ENCODE results near the gene UXT. TPM values are rescaled to one million over a fixed set of nuclear protein-coding genes. Genes with fewer than 3 reads are reported as not detected.
A peak's percentile ranks its signal among the peaks of the same experiment; 100 is the strongest.
"Not testable (repeated sequence)": the region's sequence is repeated elsewhere in the genome, so short reads cannot be mapped to it uniquely, and the experiment has no call there.

The UXT gene
- polyA plus RNA-seq, result 302 TPM

DNA sequence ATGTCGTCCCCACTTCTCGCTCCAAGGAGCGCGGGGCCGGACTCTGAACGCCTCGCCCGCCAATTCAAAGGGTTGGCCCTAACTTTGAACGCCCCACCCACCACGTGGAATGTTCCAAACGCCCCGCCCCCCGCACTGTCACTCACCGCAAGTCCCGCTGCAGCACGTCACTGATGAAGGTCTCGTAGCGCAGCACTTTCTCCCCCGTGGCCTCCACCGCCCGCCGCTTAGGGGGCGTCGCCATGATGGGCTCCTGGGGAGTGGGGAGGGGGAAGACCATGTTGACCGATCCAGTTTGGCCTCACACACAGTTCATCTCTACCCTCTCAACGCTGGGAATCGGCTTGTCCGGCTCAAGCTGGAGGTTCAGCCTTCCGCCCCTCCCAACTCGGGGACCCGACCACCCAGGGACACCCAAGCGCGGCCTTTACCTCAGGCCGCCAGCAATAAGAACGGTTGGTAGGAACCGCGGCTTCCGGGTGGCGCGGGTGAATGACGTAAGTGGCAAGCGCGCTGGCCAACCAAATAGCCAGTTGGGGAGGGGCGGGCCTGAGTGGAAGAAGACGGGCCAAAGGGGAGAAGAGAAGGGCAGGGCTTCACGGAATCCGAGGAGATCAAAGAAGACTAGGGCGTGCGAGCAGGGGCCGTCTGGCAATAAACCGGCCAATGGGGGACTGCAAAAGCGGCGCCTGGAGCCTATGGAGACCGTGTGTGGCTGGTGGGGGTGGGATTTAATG lies at the start of gene UXT:
Gene UXT, minus strand, starts transcription at position 497 of the 737 bp plus-strand sequence. Its CDS starts 253 bp downstream, at position 244.
- H3K36me3 Mint-ChIP-seq, result no peaks in the 10 kb centered on the region
- H3K9me3 Mint-ChIP-seq, result no peaks in the 10 kb centered on the region
- H3K4me3 Mint-ChIP-seq, result peak within 1 kb of the TSS; percentile 92 to 97 (median 94)
- peak within 1 kb of the TSS; percentile 97 to 98 (median 98) for H3K27ac Mint-ChIP-seq
- H3K4me1 Mint-ChIP-seq, result peaks cover 3 to 9% (median 5%) of the 10 kb centered on the region in 3 donors
- no peaks in the 10 kb centered on the region for H3K27me3 Mint-ChIP-seq

DNA sequence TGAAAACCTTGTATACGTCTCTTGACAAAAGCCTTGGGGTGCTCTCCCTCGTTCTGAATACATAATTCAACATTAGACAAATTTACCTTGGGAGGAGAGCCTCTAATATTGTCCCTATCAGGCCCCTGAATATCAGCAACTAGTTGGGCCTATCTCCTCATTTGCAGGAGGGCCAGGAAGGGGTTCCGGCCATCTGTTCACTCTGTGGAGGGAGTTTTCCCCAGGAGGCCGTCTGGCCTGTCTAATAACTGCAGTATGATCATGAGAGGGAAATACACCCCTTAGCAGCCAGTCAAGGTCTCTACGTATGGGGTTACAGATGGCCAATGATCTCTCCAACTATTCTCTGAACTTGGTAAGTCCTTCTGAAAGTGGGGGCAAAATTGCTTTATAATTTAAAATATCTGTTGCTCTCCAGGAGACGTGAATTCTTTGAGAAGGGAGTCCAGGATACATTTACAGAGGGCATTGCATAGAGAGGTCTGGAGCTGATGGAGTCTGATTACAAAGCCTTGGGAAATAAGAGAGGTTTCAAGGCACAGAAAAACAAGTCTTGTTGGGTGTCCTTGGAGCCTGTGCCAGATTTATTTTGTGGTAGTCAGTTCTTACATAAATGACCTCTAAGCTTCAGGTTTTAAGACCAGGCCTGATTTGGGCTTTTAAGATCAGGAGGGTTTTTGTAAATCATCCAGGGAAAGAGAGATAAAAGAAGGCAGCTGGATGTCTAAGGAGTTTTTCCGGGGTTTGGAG lies 48.2 kb upstream of the UXT start:
- H3K36me3 Mint-ChIP-seq, result no peaks in the 10 kb centered on the region
- peaks cover 10% of the 10 kb centered on the region for H3K27me3 Mint-ChIP-seq
- H3K4me1 Mint-ChIP-seq, result no peaks in the 10 kb centered on the region
- H3K9me3 Mint-ChIP-seq, result no peaks in the 10 kb centered on the region
- H3K4me3 Mint-ChIP-seq, result no peak overlapping the region
- H3K27ac Mint-ChIP-seq, result no peak overlapping the region

- no peak overlapping the region for H3K4me3 Mint-ChIP-seq
- H3K4me1 Mint-ChIP-seq, result no peaks in the 10 kb centered on the region
- H3K27ac Mint-ChIP-seq, result no peak overlapping the region
- H3K27me3 Mint-ChIP-seq, result peaks cover 11% of the 10 kb centered on the region
- H3K9me3 Mint-ChIP-seq, result no peaks in the 10 kb centered on the region
- H3K36me3 Mint-ChIP-seq, result no peaks in the 10 kb centered on the region
Measured at GRCh38 chrX:47706575-47706974, 47.6 kb upstream of the UXT start.

- Mint-ChIP-seq H3K36me3 (no peaks in the 10 kb centered on the region), H3K27me3 (peaks cover 11% of the 10 kb centered on the region), H3K9me3 (no peaks in the 10 kb centered on the region), H3K27ac (no peak overlapping the region), H3K4me1 (no peaks in the 10 kb centered on the region), H3K4me3 (no peak overlapping the region)
Measured at GRCh38 chrX:47704736-47705135, 45.8 kb upstream of the UXT start.

GRCh38 chrX:47697181-47697580 lies 38.2 kb upstream of the UXT start:
- Mint-ChIP-seq H3K36me3 (no peaks in the 10 kb centered on the region), H3K4me1 (no peaks in the 10 kb centered on the region)

DNA sequence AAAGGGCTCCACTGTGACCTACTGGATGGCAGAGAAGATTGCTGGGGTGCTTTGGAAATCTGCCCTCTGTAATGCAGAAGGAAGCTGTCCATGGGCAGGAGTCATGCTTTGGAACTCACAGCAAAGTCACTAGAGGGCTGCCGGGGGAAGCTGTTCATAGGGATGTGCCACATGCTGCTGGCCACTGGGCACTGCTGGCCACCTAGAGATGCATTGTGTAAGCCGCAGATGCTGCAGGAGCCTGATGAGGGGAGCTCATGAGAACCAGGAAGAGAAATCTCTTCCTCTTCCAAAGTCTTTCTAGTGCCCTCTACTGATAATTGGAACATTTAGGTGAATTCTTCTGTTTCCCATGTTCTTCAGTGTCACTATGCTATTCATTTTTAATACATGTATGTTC lies 31.2 kb upstream of the UXT start:
- Mint-ChIP-seq H3K9me3 (peaks cover 0 to 2% (median 0%) of the 10 kb centered on the region in 3 donors), H3K27ac (no peak overlapping the region), H3K4me3 (no peak overlapping the region), H3K36me3 (no peaks in the 10 kb centered on the region), H3K4me1 (no peaks in the 10 kb centered on the region), H3K27me3 (peaks cover 4% of the 10 kb centered on the region)

More at GRCh38 chrX:47697181-47697580, 38.2 kb upstream of the UXT start:
- H3K4me3 Mint-ChIP-seq, result no peak overlapping the region
- H3K27me3 Mint-ChIP-seq, result peaks cover 1% of the 10 kb centered on the region
- peaks cover 0 to 5% (median 0%) of the 10 kb centered on the region in 3 donors for H3K9me3 Mint-ChIP-seq
- no peak overlapping the region for H3K27ac Mint-ChIP-seq

- peaks cover 7% of the 10 kb centered on the region for H3K27me3 Mint-ChIP-seq
- H3K27ac Mint-ChIP-seq, result no peak overlapping the region
- no peaks in the 10 kb centered on the region for H3K4me1 Mint-ChIP-seq
Measured at GRCh38 chrX:47687263-47687662, 28.3 kb upstream of the UXT start.

DNA sequence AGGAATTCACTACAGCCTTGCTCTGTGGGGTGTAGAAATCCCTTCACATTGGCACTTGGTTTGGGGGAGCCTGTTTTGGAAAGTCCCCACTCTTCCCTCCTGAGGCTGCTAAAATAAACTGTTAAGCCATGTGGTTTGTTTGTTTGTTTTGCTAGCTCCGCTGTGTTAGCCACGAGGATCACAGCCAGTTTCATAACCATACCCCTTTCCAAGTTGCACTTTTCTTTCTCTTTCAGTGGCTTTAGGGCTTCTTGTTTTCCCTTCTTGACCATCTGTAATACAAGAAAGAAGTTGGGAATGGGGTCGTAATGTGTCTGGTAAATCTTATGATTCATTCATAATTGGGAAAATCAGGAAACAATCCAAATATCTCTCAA lies 24.8 kb upstream of the UXT start:
- no peaks in the 10 kb centered on the region for H3K4me1 Mint-ChIP-seq
- no peaks in the 10 kb centered on the region for H3K9me3 Mint-ChIP-seq
- H3K4me3 Mint-ChIP-seq, result no peak overlapping the region
- H3K27me3 Mint-ChIP-seq, result peaks cover 5% of the 10 kb centered on the region
- no peaks in the 10 kb centered on the region for H3K36me3 Mint-ChIP-seq
- no peak overlapping the region for H3K27ac Mint-ChIP-seq

More at GRCh38 chrX:47687263-47687662, 28.3 kb upstream of the UXT start:
- H3K9me3 Mint-ChIP-seq, result peaks cover 0 to 2% (median 0%) of the 10 kb centered on the region in 3 donors
- H3K4me3 Mint-ChIP-seq, result no peak overlapping the region
- no peaks in the 10 kb centered on the region for H3K36me3 Mint-ChIP-seq

- H3K27me3 Mint-ChIP-seq, result peaks cover 5% of the 10 kb centered on the region
Measured at GRCh38 chrX:47683184-47683828, 24.3 kb upstream of the UXT start.

DNA sequence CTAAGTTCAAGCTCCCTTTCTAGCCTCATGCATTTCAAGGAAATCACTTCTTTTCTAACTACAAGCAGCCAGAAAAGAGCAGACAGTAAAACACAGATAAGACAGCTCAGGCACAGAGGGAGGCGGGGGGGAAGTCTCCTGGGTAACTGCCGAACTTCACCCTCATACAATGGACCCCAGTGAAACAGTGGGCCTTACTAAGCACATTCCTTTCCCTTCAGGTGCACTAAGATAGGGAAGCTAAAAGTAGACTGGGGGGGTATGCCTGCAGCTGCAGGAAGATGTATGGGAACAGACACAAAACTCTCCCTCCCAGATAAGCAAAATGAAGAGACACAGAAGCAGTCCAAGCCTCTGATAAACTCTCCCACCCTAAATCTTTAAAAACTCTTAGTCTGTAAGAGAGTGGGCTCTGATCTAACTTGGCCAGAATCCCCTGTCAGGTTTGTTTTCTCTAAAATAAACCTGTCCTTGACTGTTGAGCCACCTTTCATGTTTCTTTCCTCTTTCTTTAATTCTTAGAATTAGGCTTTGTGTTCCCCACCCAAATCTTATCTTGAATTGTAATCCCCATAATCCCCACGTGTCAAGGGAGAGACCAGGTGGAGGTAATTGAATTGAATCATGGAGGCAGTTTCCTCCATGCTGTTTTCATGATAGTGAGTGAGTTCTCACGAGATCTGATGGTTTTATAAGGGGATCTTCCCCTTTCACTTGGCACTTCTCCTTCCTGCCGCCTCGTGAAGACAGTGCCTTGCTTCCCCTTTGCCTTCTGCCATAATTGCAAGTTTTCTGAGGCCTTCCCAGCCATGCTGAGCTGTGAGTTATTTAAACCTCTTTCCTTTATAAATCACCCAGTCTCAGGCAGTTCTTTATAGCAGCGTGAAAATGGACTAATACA lies 17.2 kb upstream of the UXT start:
- H3K4me1 Mint-ChIP-seq, H3K36me3 Mint-ChIP-seq, H3K27me3 Mint-ChIP-seq, H3K9me3 Mint-ChIP-seq: not testable (repeated sequence)
- Mint-ChIP-seq H3K4me3 (peak overlapping the region in 1 of 4 donors; percentile 39), H3K27ac (peak overlapping the region in 1 of 3 donors; percentile 49)

More at GRCh38 chrX:47683184-47683828, 24.3 kb upstream of the UXT start:
- Mint-ChIP-seq H3K27ac (no peak overlapping the region), H3K4me3 (no peak overlapping the region), H3K36me3 (no peaks in the 10 kb centered on the region), H3K4me1 (no peaks in the 10 kb centered on the region), H3K9me3 (no peaks in the 10 kb centered on the region)

DNA sequence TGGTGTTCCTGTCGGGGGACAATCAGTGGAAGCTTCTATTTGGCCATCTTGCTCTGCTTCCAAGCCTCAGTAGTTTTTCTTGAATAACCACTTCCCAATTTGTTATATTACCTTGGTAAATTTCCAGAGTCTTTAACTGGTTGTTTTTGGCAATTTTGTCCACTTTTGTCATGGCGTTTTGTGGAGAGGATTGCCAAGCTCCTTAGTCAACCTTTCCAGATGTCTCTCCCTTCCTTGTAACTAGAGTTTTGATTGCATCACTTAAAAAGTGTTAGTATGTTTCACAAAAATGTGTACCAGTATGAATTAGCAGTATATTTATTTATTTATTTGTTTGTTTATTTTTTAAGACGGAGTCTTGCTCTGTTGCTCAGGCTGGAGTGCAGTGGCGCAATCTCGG lies 15.8 kb upstream of the UXT start:
- Mint-ChIP-seq H3K27ac (no peak overlapping the region), H3K4me3 (no peak overlapping the region), H3K9me3 (peaks cover 0 to 6% (median 3%) of the 10 kb centered on the region in 3 donors), H3K36me3 (no peaks in the 10 kb centered on the region), H3K4me1 (peaks cover 0 to 4% (median 0%) of the 10 kb centered on the region in 3 donors), H3K27me3 (no peaks in the 10 kb centered on the region)

DNA sequence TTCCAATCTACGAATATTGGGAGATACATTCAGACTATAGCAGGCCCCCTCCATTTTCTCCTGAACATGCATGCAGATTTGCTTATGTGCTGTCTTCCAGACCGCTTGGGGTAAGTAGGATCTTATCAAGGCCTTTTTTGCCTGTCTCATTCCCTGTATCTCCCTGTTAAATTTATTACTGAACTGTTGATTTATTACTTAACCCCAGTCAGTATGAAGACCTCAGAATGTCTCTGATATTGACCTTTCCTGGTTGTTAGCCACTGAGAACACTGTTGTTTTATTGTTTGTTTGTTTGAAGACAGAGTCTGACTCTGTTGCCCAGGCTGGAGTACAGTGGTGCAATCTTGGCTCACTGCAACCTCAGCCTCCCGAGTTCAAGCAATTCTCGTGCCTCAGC lies 6.8 kb upstream of the UXT start:
- H3K36me3 Mint-ChIP-seq, H3K27ac Mint-ChIP-seq, H3K9me3 Mint-ChIP-seq, H3K4me1 Mint-ChIP-seq, H3K4me3 Mint-ChIP-seq, H3K27me3 Mint-ChIP-seq: not testable (repeated sequence)

- Mint-ChIP-seq H3K4me3 (no peak overlapping the region), H3K36me3 (no peaks in the 10 kb centered on the region), H3K4me1 (peaks cover 0 to 1% (median 0%) of the 10 kb centered on the region in 3 donors), H3K9me3 (no peaks in the 10 kb centered on the region), H3K27ac (no peak overlapping the region), H3K27me3 (peaks cover 1% of the 10 kb centered on the region)
Measured at GRCh38 chrX:47664737-47665136, 5.8 kb upstream of the UXT start.

- H3K27me3 Mint-ChIP-seq, result peaks cover 1% of the 10 kb centered on the region
- H3K36me3 Mint-ChIP-seq, result no peaks in the 10 kb centered on the region
- no peak overlapping the region for H3K4me3 Mint-ChIP-seq
Measured at GRCh38 chrX:47662144-47662657, 3.2 kb upstream of the UXT start.

More at GRCh38 chrX:47662144-47662657, 3.2 kb upstream of the UXT start:
- Mint-ChIP-seq H3K4me1 (peaks cover 3 to 7% (median 5%) of the 10 kb centered on the region in 3 donors), H3K27ac (no peak overlapping the region), H3K9me3 (no peaks in the 10 kb centered on the region)
